Upper lobe of left lung (tissue), 6 donors: ENCODE data around the gene C5orf58. TPM values are rescaled to one million over a fixed set of nuclear protein-coding genes. Genes with fewer than 3 reads are reported as not detected.

Experiments
- ATAC-seq, 2 donors: fragments of 200-7000 bp; cut with Tn5 transposase; one replicate each; pipeline ENCODE4 v1.9.1; 2022; ENCODE audit warnings: mild to moderate bottlenecking in 2 of 2, moderate library complexity in 2 of 2; ENCODE audit not compliant: low FRiP score in 2 of 2
- DNase-seq, 2 donors: peaks; one replicate each; pipeline ENCODE4 v3.0.0-alpha.2; 2019 to 2020
- H3K27ac ChIP-seq, 4 donors: fragments of 200-600 bp; sonication (generic); one replicate each; pipeline ENCODE4 v1.5.1; 2016 to 2019
- H3K27me3 ChIP-seq, 4 donors: fragments of 200-600 bp; sonication (generic); one replicate each; pipeline ENCODE4 v1.5.1; 2017 to 2019
- H3K36me3 ChIP-seq, 4 donors: fragments of 200-600 bp; sonication (generic); one replicate each; pipeline ENCODE4 v1.5.1; 2016 to 2019
- H3K4me1 ChIP-seq, 4 donors: fragments of 200-600 bp; sonication (generic); one replicate each; pipeline ENCODE4 v1.5.1; 2018 to 2019
- H3K4me3 ChIP-seq, 4 donors: fragments of 200-600 bp; sonication (generic); one replicate each; pipeline ENCODE4 v1.5.1; 2017 to 2019; ENCODE audit warnings: mild to moderate bottlenecking in 2 of 4, moderate library complexity in 1 of 4
- H3K9me3 ChIP-seq, 4 donors: fragments of 200-600 bp; sonication (generic); one replicate each; pipeline ENCODE4 v1.5.1; 2018 to 2019
- EP300 ChIP-seq, 4 donors: sonication (generic); formaldehyde crosslinking; IDR thresholded peaks; one replicate each; pipeline ENCODE4 v1.5.1; 2017; ENCODE audit warnings: antibody characterized with exemption in 4 of 4, control low read depth in 2 of 4
- POLR2A ChIP-seq, 4 donors: fragments of 450-650 bp; IDR thresholded peaks; one replicate each; pipeline ENCODE4 v1.5.1; 2016 to 2017; ENCODE audit warnings: antibody characterized with exemption in 4 of 4, mild to moderate bottlenecking in 2 of 4
- POLR2AphosphoS5 ChIP-seq, 2 donors: sonication (generic); formaldehyde crosslinking; IDR thresholded peaks; one replicate each; pipeline ENCODE4 v1.5.1; 2017; ENCODE audit warnings: antibody characterized with exemption in 2 of 2
- WGBS, 2 donors: methylation state at CpG; one replicate each; pipeline ENCODE4 v1.1.5; 2017 to 2018; 5-methylcytosine and 5-hydroxymethylcytosine counted together
- total RNA-seq, 6 donors: library from RNA; depleted of rRNA in 4 of 6; stranded (reverse); fragments of >200 nt in 4 of 6; gene quantifications; one replicate each; pipeline versions ENCODE4 v1.1.0 to v1.2.1, GENCODE V29; 2016 to 2021
- TF ChIP-seq, protein P1 (sequence below), 6 experiments: fragments of 450-650 bp in 4 of 6; fragments of 200-600 bp in 2 of 6; sonication (generic) in 2 of 6; IDR thresholded peaks; one replicate each; pipeline ENCODE4 v1.5.1; 2016 to 2019; ENCODE audit warnings: antibody characterized with exemption in 6 of 6
- donor health status: DM: no; HTN: no; CAD: no; lungs with moderate emphysema.
- donor health status: DM: no; HTN: yes; CAD: no; lungs with severe emphysema.

C5orf58 gene, protein sequence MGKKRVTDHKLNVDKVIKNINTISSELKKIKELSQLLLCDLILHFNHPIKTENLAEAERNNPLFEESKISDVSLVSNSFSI
- total RNA-seq, result not detected

DNA sequence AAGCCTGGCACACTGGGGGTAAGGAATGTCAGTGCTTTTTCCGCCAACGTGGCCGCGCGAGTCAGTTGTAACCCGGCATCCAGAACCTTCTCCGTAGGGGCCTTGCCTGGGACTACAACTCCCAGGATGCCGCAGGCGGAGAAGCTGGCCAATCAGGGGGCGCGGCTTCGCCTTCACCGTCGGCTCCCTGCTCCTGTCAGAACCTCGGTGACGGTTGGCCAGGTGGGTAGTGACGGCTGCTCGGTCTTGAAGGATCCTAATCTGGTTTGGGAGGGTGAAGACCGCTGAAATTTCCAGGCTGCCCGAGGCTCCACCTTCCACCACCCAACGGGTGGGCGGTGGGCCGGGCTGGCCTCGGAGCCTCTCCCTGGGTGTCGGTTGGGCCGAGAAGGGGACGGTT lies at the start of gene C5orf58:
Gene C5orf58, plus strand, starts transcription at position 200 of the 400 bp plus-strand sequence. CDS start 1,992 bp downstream, outside the sequence.
- Histone ChIP-seq H3K9me3 (no peaks in the 10 kb centered on the region), H3K36me3 (no peaks in the 10 kb centered on the region), H3K4me1 (no peaks in the 10 kb centered on the region), H3K27me3 (no peaks in the 10 kb centered on the region), H3K27ac (no peak within 1 kb of the TSS), H3K4me3 (no peak within 1 kb of the TSS)
- whole genome bisulfite sequencing, 2 donors, result 94 to 98% methylated on average over 17 to 27 of the region's 27 CpGs
- DNase-seq (peak in 1 of 2 donors; percentile 73), ATAC-seq (no peak)
- TF ChIP-seq POLR2A (IDR thresholded peaks at IDR 0.05) (no peak), EP300 (IDR thresholded peaks at IDR 0.05) (no peak), POLR2AphosphoS5 (IDR thresholded peaks at IDR 0.05) (no peak)
- TF ChIP-seq, protein P1, sequence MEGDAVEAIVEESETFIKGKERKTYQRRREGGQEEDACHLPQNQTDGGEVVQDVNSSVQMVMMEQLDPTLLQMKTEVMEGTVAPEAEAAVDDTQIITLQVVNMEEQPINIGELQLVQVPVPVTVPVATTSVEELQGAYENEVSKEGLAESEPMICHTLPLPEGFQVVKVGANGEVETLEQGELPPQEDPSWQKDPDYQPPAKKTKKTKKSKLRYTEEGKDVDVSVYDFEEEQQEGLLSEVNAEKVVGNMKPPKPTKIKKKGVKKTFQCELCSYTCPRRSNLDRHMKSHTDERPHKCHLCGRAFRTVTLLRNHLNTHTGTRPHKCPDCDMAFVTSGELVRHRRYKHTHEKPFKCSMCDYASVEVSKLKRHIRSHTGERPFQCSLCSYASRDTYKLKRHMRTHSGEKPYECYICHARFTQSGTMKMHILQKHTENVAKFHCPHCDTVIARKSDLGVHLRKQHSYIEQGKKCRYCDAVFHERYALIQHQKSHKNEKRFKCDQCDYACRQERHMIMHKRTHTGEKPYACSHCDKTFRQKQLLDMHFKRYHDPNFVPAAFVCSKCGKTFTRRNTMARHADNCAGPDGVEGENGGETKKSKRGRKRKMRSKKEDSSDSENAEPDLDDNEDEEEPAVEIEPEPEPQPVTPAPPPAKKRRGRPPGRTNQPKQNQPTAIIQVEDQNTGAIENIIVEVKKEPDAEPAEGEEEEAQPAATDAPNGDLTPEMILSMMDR (IDR thresholded peaks at IDR 0.05), result no peak

DNA sequence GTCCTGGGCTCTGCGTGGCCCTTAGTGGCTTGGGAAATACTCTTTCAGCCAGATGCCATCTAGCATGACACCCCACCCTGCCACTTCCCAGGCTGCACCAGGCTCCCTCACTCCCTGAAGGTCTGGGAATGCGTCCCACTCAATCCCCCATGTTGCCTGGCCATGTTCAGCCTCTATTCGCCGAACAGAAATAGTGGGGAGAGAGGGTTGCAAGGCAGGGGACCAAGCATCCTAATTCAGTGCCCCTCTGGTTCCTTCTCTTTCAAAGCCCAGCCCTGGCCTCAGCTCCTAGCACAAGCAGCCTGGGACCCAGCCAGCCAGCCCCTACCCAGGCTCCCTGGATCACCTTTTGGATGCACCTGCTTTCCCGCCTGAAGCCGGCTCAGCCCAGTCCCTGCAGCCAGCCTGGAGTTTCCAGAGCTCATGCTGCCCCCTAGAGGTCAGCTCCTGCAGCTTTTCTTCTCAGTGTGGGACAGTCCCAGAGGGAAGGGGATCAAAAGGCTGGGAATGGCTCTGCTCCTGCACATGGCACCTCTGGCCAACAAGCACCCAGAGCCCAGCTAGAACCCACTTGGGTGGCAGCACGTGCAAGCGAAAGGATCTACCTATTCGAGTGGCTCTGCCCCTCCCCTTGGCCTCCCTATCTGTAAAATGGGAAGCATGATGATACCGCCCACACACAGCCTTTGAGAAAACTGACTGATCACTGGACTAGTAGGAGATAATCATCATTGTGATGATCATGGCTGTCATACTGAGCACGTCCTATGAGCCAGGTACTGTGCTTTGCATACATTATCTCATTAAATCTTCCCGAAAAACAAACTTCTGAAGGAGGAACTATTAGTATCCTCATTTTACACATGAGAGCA lies 48.7 kb upstream of the C5orf58 start:
- DNase-seq (peak; percentile 26 to 53), ATAC-seq (peak; percentile 82 to 85)
- Histone ChIP-seq H3K27me3 (no peaks in the 10 kb centered on the region), H3K36me3 (no peaks in the 10 kb centered on the region), H3K4me3 (no peak overlapping the region), H3K4me1 (no peaks in the 10 kb centered on the region), H3K27ac (no peak overlapping the region), H3K9me3 (no peaks in the 10 kb centered on the region)
- 51 to 61% methylated on average over 10 to 12 of the region's 12 CpGs for WGBS, 2 donors
- no peak for TF ChIP-seq EP300 (IDR thresholded peaks at IDR 0.05)
- TF ChIP-seq, protein P1 (IDR thresholded peaks at IDR 0.05), result peak; percentile 61 to 83 (median 69)

DNA sequence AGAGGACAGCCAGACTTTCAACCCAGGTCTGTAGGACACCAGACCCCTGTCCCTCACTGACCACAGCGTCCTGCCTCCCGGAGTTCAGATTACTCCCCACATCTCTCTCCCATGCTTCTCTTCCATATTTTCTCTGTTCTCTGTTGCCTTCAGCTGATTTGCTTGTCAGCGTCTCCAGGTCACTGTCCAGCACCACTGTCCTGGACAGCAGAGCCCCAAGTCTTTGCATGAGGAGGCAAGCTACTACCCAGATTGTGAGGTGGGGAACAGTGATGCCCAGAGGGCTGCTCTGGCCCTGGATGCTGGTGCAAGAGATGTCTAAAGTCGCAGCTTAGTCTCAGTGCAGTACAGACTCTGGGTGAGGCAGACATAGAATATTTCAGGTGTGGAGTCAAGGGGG lies 48.0 kb upstream of the C5orf58 start:
- H3K36me3 ChIP-seq, result no peaks in the 10 kb centered on the region
- WGBS, 2 donors, result 81 to 91% methylated on average over 3 to 4 of the region's 4 CpGs
- no peak for TF ChIP-seq POLR2AphosphoS5 (IDR thresholded peaks at IDR 0.05)
- TF ChIP-seq EP300 (IDR thresholded peaks at IDR 0.05), result no peak
- TF ChIP-seq, protein P1 (IDR thresholded peaks at IDR 0.05), result no peak
- no peak for TF ChIP-seq POLR2A (IDR thresholded peaks at IDR 0.05)
- no peak overlapping the region for H3K4me3 ChIP-seq
- no peaks in the 10 kb centered on the region for H3K4me1 ChIP-seq
- DNase-seq (no peak), ATAC-seq (no peak)
- H3K27me3 ChIP-seq, result no peaks in the 10 kb centered on the region
- H3K27ac ChIP-seq, result no peak overlapping the region
- H3K9me3 ChIP-seq, result no peaks in the 10 kb centered on the region

DNA sequence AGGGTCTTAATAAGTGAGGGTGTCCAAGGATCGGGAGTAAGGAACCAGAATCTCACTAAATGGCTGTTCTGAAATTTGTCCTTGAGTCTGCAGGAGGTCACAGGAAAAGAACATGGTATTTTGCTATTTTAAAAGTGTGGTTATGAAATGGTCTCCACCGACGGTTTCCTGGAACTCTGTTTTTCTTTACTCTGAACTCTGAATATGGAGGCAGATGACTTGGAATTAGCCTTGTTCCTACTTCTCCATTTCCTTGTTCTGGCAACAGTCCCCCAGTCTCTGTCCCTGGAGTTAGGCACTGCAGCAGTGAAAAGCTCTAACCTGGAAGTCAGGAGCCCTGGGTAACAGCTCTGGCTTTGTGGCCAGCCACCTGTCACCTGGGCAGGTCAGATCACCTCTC lies 46.6 kb upstream of the C5orf58 start:
- DNase-seq, result no peak
- Histone ChIP-seq H3K27ac (no peak overlapping the region), H3K36me3 (no peaks in the 10 kb centered on the region), H3K9me3 (no peaks in the 10 kb centered on the region), H3K27me3 (no peaks in the 10 kb centered on the region), H3K4me3 (no peak overlapping the region), H3K4me1 (no peaks in the 10 kb centered on the region)
- no peak for ATAC-seq
- TF ChIP-seq POLR2A (IDR thresholded peaks at IDR 0.05) (no peak), POLR2AphosphoS5 (IDR thresholded peaks at IDR 0.05) (no peak), EP300 (IDR thresholded peaks at IDR 0.05) (no peak)
- TF ChIP-seq, protein P1 (IDR thresholded peaks at IDR 0.05), result no peak
- WGBS, 2 donors, result 56 to 67% methylated on average over 3 of the region's 3 CpGs
